Measurements from ENCODE around the gene PTPN14. TPM values are rescaled to one million over a fixed set of nuclear protein-coding genes. Genes with fewer than 3 reads are reported as not detected.

The PTPN14 gene
- total RNA-seq, 1 donor from 2014 or later: 24.6 TPM

DNA sequence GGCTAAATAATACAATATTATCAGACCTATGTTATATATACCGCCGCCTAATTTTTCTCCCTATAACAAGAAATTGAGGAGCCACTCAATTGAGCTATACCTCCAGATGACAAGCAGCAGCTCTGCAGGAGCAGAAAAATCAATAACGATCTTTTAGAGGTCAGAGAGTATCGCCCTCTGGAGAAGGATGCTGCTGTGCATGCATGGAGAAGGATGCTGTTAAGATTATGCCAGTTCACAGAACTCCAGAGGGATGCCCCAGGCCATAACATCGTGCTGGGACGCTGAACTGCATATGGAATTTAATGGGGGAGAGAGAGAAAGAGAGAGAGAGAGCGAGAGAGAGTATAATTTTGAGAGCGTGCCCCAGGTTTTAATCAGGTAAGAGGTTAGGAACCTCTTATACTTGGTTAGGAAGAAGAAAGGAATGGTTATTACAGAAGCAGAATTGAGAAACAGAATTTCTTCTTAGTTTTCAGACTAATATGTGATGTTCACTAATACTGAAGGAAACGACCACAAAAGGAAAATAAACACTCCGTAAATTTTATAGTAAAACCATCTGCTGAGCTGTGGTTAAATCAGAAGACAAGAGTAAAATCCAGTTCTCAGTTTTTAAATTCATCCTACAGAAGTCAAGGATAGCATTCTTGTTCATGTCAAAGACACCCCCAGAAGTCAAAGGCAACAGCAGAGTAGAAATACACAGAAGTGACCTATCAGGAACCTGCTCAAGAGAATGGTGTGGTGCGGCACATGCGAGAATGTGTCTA, 159.3 kb downstream of the PTPN14 start:
- no peak overlapping the region for H3K4me3 ChIP-seq (ENCODE audit: low read depth, low read length)
- DNase-seq (ENCODE audit: low read depth): no peak
- TF ChIP-seq, protein P1, sequence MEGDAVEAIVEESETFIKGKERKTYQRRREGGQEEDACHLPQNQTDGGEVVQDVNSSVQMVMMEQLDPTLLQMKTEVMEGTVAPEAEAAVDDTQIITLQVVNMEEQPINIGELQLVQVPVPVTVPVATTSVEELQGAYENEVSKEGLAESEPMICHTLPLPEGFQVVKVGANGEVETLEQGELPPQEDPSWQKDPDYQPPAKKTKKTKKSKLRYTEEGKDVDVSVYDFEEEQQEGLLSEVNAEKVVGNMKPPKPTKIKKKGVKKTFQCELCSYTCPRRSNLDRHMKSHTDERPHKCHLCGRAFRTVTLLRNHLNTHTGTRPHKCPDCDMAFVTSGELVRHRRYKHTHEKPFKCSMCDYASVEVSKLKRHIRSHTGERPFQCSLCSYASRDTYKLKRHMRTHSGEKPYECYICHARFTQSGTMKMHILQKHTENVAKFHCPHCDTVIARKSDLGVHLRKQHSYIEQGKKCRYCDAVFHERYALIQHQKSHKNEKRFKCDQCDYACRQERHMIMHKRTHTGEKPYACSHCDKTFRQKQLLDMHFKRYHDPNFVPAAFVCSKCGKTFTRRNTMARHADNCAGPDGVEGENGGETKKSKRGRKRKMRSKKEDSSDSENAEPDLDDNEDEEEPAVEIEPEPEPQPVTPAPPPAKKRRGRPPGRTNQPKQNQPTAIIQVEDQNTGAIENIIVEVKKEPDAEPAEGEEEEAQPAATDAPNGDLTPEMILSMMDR (conservative IDR thresholded peaks at IDR 0.05; ENCODE audit: low read depth, low read length): no peak

DNA sequence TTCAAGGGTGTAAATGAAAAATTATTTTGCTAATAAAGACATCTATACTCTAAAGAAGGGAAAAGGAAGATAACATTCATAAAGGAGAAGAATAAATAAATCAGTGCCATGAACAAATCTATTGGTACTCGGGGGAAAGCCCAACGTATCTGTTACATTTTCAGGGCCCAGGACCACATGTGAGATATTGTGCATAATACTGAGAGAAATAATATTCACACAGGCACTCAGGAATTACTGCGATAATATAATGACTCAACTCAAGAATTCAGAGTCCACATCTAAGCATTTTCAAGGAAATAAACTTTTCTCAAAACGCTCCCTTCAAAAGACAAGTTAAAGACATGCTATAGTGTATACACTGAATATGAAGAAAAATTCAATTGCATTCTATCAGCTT, 161.7 kb downstream of the PTPN14 start:
- DNase-seq (ENCODE audit: low read depth): no peak
- H3K4me3 ChIP-seq (ENCODE audit: low read depth, low read length): no peak overlapping the region
- TF ChIP-seq, protein P1 (conservative IDR thresholded peaks at IDR 0.05; ENCODE audit: low read depth, low read length): no peak

DNA sequence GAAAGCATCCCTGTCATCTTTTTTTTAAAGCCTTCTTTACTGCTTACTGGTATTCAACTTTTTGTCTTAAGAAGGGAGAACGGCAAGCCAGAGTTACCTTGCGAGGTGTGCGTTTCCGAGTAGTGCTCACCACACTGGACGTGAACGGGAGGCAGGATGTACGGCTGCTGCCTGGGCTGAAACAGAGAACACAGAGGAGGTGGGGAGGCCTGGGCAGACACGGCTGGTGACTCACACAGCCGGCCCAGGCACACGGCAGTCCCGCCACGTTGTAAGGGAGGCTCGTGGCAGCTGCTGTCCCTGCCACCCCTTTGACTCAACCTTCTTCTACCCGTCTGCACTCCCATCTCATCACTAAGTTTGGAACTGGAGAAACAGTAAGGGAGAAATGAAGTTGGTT, 164.7 kb downstream of the PTPN14 start:
- TF ChIP-seq, protein P1 (conservative IDR thresholded peaks at IDR 0.05; ENCODE audit: low read depth, low read length): no peak
- no peak for DNase-seq (ENCODE audit: low read depth)
- no peak overlapping the region for H3K4me3 ChIP-seq (ENCODE audit: low read depth, low read length)

DNA sequence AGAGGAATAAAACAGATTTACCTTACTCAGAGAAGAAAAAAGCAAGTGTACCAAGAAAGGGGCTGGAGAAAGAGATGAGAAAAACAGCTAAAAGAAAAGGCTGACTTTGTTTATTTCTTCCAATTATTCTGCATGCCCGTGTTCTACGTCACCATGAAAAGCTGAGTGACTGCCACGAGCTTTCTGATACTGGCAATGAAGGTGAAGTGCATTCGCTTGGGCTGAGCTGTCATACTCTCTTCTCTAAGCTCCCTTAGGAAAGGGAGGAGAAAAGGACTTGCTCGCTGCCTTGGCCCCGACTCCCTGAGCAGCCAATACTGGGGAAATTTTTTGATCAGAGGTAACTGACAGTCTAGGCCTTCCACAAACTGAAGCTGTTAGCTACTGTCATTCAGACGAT, 165.1 kb downstream of the PTPN14 start:
- H3K4me3 ChIP-seq (ENCODE audit: low read depth, low read length): no peak overlapping the region
- TF ChIP-seq, protein P1 (conservative IDR thresholded peaks at IDR 0.05; ENCODE audit: low read depth, low read length): no peak

DNA sequence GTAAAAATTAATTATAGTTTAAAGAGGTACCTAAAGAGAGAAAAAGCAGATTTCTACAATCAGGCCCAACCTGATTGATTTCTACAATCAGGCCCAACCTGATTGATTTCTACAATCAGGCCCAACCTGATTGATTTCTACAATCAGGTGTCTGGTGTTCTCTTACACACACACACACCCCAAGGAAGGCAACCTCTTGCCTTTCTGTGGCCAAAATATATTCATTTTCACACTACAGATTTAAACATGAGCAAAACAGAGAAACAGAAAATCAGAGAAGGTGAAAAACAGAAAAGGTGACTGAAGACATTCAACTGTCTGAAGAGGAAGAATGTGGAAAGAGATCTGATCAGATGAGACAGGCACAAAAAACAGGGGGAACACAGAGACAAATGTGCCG, 166.0 kb downstream of the PTPN14 start:
- TF ChIP-seq, protein P1 (conservative IDR thresholded peaks at IDR 0.05; ENCODE audit: low read depth, low read length): no peak
- H3K4me3 ChIP-seq (ENCODE audit: low read depth, low read length): no peak overlapping the region
- DNase-seq (ENCODE audit: low read depth): no peak

More for the DNA sequence above, 165.1 kb downstream of the PTPN14 start:
- DNase-seq (ENCODE audit: low read depth): no peak

DNA sequence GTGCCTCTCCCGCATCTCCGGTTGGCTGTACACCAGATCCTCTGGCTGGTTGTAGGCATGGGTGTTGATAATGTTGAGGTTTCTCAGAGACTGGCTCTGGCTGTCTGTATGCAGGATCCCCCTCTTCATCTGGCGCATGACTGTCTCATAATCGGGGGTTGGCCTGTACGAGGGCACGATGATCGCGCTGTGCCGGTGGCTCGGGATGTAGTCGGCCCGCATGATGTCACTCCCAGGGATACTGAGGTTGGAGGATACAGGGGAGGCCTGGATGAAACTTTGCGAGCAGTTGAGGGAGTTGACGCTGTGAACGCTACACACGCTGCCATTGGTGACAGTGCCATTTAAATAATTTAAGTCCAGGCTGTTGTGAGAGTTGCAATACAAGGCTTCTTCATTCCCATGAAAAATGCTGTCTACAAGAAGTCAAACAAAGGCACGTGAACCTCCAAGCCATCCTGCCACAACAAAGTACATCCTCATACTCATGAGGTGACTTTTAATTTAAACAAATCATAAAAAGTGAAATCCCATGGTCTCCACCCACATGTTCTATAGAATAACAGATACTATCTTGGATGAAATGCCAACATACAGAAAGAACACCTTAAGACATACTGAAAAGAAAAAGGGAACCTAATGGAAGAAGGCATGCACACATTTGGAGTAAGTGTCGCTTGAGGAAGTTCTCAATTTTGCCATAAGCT, 166.9 kb downstream of the PTPN14 start:
- no peak for DNase-seq (ENCODE audit: low read depth)
- H3K4me3 ChIP-seq (ENCODE audit: low read depth, low read length): no peak overlapping the region
- TF ChIP-seq, protein P1 (conservative IDR thresholded peaks at IDR 0.05; ENCODE audit: low read depth, low read length): no peak

All from epithelial cell of proximal tubule (primary cell).